RPMI8226 (cell line): ENCODE data around the gene PRB3.

Source experiments
- DNase-seq: peaks from one replicate; pipeline ENCODE4 v3.0.0-alpha.2; 2015

Gene PRB3

GRCh38 chr12:11269607-11270006 is at the start of gene PRB3:
PRB3 (minus strand) TSS chr12:11269707; CDS start chr12:11269669, 38 bp downstream.
- no peak for DNase-seq

DNA sequence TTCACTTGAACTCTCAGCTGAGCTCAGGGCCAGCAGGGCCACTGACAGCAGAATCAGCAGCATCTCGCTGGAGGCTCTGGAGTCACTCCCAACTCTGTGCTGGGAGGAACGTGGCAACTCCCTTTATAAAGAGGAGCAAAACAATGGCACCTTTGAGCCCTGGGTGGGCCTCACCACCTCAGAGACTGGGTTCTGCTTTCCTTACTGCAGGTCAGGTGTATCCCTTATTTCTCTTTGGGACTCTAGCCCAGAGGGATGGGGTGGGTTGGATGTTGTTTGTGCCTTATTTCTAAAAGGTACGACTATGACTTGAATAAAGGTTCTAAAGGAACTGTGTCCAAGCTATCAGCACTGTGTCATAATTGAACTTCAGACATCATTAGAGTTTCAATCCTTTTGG is 40.8 kb upstream of the PRB3 start, which contains the start of gene PRB4:
Gene PRB4, minus strand, starts transcription at position 101 of the 400 bp plus-strand sequence. Its CDS starts 38 bp downstream, at position 63.
- no peak for DNase-seq

DNA sequence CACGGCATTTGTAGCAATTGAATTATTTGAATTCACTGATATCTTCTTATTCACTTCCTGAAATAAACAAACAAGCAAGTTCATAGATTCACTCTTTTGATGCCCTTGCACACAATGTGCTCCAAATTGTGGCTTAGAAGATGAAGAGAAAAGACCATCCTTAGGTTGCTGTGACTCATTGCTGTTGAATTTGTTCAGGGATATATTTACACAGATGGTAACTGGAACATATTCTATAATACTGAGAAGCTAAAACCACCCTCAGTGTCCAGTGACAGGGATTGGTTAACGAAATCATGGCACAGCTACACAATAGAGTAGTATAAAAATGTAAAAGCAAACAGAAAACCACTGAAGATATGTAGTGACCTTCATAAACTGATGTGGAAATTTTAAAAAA is 37.6 kb upstream of the PRB3 start:
- DNase-seq: no peak

- no peak for DNase-seq
Measured at GRCh38 chr12:11273449-11273848, 3.9 kb upstream of the PRB3 start.

DNA sequence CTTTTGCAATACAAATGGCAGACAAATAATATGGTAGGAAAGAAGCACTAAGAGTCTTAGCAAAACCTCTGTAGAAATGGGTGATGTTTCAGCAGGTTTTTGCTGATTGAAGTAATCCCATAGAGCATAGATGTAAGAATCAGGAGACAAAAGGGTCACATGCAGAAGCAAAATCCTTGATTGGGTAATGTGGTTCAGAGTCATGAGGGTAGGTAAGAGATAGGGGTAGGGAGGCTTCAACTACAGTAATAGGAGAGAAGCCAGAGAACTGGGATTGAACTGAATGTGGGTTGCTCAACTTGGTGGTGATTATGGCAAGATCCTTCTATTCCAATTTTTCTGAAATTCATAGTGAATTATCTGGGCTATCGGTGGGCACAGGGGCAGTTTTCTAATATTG is 5.0 kb downstream of the PRB3 start:
- no peak for DNase-seq

GRCh38 chr12:11246489-11246888 is 23.0 kb downstream of the PRB3 start:
- no peak for DNase-seq

DNA sequence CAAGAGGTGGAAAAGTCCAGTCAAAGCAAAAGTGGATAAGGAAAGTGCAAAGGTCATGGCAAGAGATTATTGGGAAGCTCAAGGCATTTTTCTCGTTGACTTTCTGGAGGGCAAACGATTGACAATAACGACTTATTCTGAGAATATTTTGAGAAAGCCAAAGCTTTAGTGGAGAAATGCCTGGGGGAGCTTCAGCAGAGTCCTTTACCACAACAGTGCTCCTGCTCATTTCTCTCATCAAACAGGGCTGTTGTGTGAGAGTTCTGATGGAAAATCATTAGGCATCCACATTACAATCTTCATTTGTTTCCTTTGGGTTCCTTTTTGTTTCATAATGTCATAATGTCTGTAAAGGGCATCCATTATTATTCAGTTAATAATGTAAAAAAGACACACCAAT is 26.9 kb downstream of the PRB3 start:
- DNase-seq: no peak

GRCh38 chr12:11240348-11240930 is 29.1 kb downstream of the PRB3 start:
- DNase-seq: no peak

DNA sequence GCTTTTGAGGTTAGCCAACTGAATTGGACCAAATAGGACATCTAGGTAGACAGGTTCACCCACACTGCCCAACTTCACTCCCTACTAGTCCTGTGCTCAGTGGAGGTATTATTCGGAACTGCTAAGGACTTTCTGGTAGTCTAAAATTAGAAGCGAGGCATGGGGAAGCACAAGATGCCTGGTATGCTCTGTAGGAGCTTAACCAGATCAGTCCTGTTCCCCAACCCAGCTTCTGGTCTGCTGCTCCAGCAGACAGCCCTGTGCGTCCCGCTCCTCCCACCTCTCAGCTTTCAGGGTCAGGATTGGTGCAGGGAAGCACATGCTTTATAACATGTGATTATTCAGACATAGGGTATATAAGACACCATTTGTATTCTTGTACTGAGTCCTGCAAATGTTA is 31.2 kb downstream of the PRB3 start:
- DNase-seq: no peak

- no peak for DNase-seq
Measured at GRCh38 chr12:11233532-11233931, 36.0 kb downstream of the PRB3 start.

DNA sequence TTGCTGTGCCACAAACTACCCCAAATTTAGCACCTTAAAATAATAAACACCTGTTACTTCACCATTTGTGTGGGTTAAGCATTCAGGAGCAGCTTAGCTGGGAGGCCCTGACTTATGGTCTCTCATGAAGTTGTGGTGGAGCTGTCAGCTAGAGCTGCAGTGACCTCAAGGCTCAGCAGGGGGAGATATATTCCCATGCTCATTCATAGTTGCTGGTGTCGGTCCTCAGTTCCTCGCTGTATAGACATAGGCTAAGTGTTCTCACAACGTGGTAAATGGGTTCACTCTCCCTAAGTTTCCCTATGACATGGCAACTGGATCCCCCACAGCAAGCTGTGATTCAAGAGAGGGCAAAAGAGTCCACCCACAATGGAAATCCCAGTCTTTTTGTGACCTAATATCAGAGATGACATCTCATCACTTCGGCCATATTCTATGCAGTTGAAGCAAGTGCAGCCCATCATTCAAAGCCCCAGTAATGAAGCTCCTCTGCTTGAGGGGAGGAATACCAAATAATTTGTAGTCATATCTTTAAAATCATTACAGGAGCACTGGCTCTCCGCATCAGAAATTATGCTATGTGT is 41.1 kb downstream of the PRB3 start:
- DNase-seq: peak; percentile 42

- no peak for DNase-seq
Measured at GRCh38 chr12:11227373-11227772, 42.1 kb downstream of the PRB3 start.
